Activated T-cell treated with anti-CD3 and anti-CD28 coated beads, Interleukin-2, amount 50 U/mL, for 1 hour (primary cell): ENCODE measurements around the gene MRFAP1.

Experiments
- DNase-seq: peaks from one replicate; pipeline ENCODE4 v3.0.0-alpha.2; 2020

MRFAP1 gene

GRCh38 chr4:6640292-6641163 is at the start of gene MRFAP1:
TSS of gene MRFAP1 (plus strand) at chr4:6640685. CDS start at chr4:6640863, 178 bp downstream.
- DNase-seq, result peak; percentile 94

DNA sequence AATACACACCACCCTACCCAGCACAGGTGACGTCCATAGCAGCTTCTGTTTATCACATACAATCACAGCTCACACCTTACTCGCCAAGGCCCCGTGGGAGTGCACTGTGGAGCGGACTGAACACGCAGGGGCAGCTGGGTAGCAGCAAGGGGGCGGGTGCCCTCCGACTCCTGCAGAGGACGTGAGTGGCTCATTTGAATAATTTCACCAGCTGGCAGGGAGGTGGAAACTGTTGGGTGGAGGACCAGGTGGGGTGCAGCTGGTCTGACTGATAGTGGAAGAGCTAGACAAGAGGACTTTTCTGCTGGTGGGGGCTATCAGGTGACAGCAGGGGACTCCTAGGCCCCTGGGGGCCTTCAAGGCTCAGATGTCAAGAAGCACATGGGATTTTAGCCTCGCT is 49.2 kb upstream of the MRFAP1 start:
- DNase-seq, result no peak

DNA sequence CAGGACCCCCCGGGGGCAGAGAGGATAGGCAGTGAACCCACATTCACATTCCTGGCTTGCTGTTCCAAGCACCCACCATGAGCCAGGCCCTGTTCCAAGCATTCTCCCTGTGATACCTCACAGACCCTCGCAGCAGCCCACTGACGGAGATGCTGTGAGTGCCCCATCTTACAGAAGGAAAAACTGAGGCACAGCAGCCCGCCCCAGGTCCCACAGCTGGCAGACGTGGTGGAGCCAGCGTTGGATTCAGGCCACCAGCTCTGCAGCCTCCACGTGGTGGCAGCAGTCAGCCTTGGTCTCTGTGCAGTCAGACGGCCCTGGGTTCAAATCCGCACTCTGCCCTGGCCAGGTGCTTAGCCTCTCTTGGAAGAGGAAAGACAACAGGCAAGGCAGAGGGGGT is 48.7 kb upstream of the MRFAP1 start:
- DNase-seq, result no peak

GRCh38 chr4:6592804-6593563 is 47.5 kb upstream of the MRFAP1 start:
- no peak for DNase-seq

- DNase-seq, result no peak
These were observed 46.1 kb upstream of the MRFAP1 start for GRCh38 chr4:6594341-6594740.

DNA sequence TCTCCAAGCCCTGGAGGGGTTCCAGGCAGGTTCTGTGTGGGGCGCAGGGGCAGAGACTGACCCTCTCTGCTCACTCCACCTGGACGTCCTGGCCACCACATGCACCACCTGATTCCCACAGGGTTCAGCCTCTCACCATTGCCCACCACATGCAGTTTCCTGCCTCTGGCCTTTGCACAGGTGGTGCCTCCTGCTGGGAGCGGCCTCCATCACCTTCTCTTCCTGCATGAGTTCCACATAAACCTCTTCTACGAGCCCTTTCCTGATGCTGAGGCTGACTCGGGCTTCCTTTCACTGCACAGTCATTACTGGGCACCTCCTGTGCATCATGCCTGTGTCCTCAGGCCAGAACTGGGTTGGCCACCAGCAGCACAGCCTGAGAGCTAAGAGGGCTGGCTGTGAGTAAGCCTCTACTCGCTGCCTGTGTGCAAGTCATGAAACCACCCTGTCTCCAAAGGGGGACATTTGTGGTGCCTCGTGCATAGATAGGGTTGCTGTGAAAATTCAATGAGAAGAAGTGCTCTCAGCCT is 45.6 kb upstream of the MRFAP1 start:
- DNase-seq, result no peak

DNA sequence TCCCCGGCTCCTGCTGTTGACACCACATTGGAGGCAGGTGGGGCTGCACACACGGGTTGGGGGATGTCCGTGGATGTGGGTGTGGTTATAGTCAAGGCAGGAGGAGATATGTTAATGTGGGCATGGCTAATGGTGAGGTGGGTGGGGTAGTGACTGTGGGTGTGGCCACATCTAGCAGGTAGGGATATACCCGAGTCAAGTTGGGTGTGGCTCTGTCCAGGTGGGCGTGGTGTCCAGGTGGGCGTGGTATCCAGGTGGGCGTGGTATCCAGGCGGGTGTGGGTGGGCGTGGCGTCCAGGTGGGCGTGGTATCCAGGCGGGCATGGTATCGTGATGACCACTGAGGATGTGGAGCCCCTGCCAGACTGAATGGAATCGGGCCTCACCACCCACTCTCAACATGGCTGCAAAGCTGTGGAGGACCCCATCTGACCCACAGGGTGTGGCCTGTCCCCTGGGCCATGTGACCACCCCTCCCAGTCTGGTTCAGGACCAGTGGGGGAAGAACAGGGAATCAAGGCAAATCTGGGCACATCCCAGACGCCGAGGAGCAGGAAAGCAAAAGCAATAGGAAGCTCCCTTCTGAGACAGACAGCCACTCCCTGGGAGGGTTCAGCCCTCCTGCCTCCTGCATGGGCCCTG is 44.5 kb upstream of the MRFAP1 start:
- DNase-seq, result no peak

GRCh38 chr4:6596948-6597347 is 43.5 kb upstream of the MRFAP1 start:
- no peak for DNase-seq

GRCh38 chr4:6598127-6598526 is 42.4 kb upstream of the MRFAP1 start:
- no peak for DNase-seq

GRCh38 chr4:6598641-6599040 is 41.8 kb upstream of the MRFAP1 start:
- DNase-seq, result no peak

DNA sequence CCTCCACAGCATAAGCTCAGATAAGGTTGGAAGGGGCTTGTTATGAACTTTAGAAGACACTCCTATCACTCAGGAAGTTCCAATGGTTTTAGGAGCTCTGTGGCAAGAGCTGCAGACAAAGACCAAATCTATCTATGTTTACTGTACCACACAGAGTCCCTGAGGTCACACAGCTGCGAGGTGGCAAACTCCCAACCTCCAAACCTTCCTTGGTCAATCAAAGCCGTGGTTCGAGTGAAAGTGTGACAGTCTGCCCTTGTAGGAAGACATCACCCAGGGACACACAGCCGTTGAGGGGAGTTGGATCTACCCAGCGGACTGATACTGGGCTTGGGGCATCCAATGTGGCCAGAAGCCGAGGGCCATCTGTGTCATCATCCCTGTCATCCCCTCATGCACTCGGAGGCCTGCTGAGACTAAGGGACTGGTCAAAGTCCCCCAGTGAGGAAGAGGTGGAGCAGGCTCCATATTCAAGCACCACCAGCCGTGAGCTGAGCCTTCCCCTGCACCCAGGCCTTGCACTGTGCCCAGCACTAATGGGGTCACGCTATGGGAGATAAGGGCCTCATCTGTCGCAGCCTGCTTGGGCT is 38.7 kb upstream of the MRFAP1 start:
- DNase-seq, result no peak

DNA sequence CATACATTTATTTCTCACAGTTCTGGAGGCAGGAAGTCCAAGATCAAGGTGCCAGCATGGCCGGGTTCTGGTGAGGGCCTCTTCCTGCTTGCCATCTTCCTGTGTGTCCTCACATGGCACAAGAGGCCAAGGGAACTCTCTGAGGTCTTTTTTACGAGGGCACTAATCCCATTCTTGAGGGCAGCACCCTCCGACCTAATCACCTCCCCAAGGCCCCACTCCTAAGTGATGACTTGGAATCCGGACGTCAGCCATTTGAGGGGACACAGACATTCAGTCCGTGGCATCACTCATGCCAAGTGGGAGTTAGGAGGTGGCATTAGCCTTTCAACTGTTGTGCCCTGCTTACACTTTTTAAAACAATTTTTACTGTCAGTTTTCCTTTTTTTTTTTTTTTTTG is 38.2 kb upstream of the MRFAP1 start:
- no peak for DNase-seq

- no peak for DNase-seq
These were observed 37.4 kb upstream of the MRFAP1 start for GRCh38 chr4:6603128-6603527.

GRCh38 chr4:6605114-6605513 is 35.4 kb upstream of the MRFAP1 start:
- DNase-seq, result no peak

- no peak for DNase-seq
These were observed 34.9 kb upstream of the MRFAP1 start for GRCh38 chr4:6605605-6606004.

GRCh38 chr4:6606465-6607235 is 33.8 kb upstream of the MRFAP1 start:
- DNase-seq, result no peak

GRCh38 chr4:6607368-6608055 is 33.0 kb upstream of the MRFAP1 start:
- DNase-seq, result no peak

GRCh38 chr4:6608758-6609414 is 31.6 kb upstream of the MRFAP1 start:
- no peak for DNase-seq

DNA sequence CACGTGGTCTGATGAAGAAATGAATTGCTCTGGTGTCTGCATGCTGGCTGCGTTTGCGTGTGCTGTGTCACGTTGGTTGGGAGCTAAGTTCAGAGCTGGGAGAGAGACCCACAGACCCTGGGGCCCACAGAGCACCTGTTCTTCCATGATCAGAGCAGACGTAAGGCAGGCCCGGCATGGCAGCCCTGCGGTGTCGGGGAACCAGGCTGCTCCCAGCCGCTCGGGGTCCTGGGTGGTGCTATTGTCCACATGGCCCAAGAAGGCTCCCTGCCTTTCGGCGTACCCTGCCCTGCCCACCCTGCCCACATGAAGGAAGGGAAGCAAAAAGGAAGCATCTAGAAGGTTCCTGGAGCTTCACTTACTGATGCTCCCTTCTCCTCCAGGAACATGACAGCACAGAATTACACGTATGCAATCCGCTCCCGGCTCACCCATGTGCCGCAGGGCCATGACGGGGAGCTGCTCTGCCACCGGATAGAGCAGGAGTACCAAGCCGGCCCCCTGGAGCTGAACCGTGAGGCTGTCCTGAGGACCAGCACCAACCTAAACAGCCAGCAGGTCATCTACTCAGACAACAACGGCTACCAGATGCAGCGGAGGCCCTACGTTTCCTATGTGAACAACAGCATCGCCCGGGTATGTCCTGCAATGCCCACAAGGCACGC is 30.9 kb upstream of the MRFAP1 start:
- DNase-seq, result no peak

GRCh38 chr4:6610856-6611430 is 29.5 kb upstream of the MRFAP1 start:
- DNase-seq, result no peak
